Cortex of kidney (tissue), 1 donor: ENCODE measurements around the gene HJV.

Experiments
- DNase-seq: peaks from one replicate; lab custom pipeline; 2025; lab: John Stamatoyannopoulos, UW

The HJV gene

DNA sequence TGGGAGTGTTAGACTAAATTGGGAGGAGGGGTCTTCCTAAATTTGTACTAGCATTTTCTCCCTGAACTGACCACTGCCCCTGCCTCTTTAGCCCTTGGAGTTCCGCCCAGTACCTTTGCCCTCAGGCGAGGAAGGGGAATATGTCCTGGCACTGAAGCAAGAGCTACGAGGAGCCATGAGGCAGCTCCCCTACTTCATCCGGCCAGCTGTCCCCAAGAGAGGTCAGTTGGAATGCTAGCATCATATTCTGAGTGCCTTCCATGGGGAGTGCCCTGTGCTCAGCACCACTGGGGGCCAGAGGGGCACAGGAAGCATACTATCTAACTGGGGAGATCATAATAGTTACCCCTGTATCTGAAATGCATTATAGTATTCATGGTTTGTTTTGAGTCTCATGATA, 46.3 kb downstream of the HJV start:
- DNase-seq: no peak

DNA sequence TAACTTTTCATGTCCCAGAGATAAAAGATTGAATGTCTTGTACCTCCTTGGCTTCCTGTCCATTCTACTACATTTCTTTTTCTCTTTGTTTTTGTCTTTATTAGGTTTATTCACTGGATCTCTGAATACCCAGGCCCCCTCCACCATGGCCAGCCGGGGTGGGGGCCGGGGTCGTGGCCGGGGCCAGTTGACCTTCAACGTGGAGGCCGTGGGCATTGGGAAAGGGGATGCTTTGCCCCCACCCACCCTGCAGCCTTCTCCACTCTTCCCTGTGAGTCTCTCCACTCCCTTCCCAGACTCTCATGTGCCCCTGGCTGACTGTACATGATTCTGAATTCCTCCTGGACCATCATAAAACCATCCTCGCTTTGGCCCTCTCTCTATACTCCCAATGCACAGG, 46.8 kb downstream of the HJV start:
- DNase-seq: no peak

DNA sequence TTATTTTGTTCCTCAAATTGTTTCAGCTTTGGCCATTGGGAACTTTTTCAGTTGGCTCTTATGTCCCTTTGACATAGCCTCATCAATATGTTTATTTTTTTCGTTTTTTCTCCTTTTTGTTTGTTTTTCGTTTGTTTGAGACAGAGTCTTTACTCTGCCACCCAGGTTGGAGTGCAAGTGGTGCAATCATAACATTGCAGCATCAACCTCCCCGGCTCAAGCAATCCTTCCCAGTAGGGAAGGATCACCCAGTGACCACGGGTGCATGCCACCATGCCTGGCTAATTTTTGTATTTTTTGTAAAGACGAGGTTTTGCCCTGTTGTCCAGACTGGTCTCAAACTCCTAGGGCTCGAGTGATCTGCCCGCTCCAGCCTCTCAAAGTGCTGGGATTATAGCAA, 49.0 kb downstream of the HJV start:
- DNase-seq: no peak
